Heart right ventricle (tissue), 16 donors: Measurements from ENCODE around the gene CD3E. TPM values are rescaled to one million over a fixed set of nuclear protein-coding genes. Genes with fewer than 3 reads are reported as not detected.

ENCODE experiments used
- ATAC-seq, 8 donors: fragments of 200-7000 bp; cut with Tn5 transposase; one replicate each; pipeline ENCODE4 v1.9.1; 2020; ENCODE audit warnings: mild to moderate bottlenecking in 8 of 8, moderate library complexity in 8 of 8, moderate number of reproducible peaks in 1 of 8
- DNase-seq, 2 donors: peaks; one replicate each; pipeline ENCODE4 v3.0.0-alpha.2; 2020
- H3K27ac ChIP-seq, 10 donors: fragments of 200-600 bp; sonication (generic) in 2 of 10; one replicate each; pipeline versions ENCODE4 v1.5.0 to v1.8.0; 2020 to 2022; ENCODE audit warnings: mild to moderate bottlenecking in 3 of 10
- H3K27me3 ChIP-seq, 7 donors: fragments of 200-600 bp; one replicate each; pipeline ENCODE4 v1.8.0; 2021 to 2022; ENCODE audit warnings: mild to moderate bottlenecking in 2 of 7
- H3K36me3 ChIP-seq, 9 donors: fragments of 200-600 bp; sonication (generic) in 1 of 9; one replicate each; pipeline versions ENCODE4 v1.5.0 to v1.8.0; 2020 to 2022; ENCODE audit warnings: mild to moderate bottlenecking in 2 of 9
- H3K4me1 ChIP-seq, 9 donors: fragments of 200-600 bp; sonication (generic) in 1 of 9; one replicate each; pipeline versions ENCODE4 v1.5.0 to v1.8.0; 2020 to 2022; ENCODE audit warnings: mild to moderate bottlenecking in 4 of 9
- H3K4me3 ChIP-seq, 10 donors: fragments of 200-600 bp; sonication (generic) in 2 of 10; one replicate each; pipeline versions ENCODE4 v1.5.0 to v1.8.0; 2020 to 2022; ENCODE audit warnings: mild to moderate bottlenecking in 7 of 10, moderate library complexity in 2 of 10
- H3K9me3 ChIP-seq, 11 donors: fragments of 200-600 bp in 10 of 11; sonication (generic) in 2 of 11; one replicate each; pipeline versions ENCODE4 v1.5.0 to v1.8.0; 2013 to 2022; ENCODE audit warnings: mild to moderate bottlenecking in 2 of 11, control low read depth in 1 of 11, moderate library complexity in 1 of 11
- CTCF ChIP-seq, 9 donors: fragments of 200-600 bp; sonication (generic) in 2 of 9; IDR thresholded peaks; one replicate each; pipeline versions ENCODE4 v1.5.0 to v1.8.0; 2021 to 2022; ENCODE audit warnings: antibody characterized with exemption in 9 of 9, mild to moderate bottlenecking in 5 of 9, moderate library complexity in 1 of 9
- WGBS, 2 donors: extraction: QIAGEN DNeasy Blood & Tissue Kit; methylation state at CpG; one replicate each; pipeline ENCODE4 v1.1.7; 2013; ENCODE audit warnings: inconsistent platforms in 1 of 2; 5-methylcytosine and 5-hydroxymethylcytosine counted together
- intact Hi-C, 10 donors: fragments of 100-400 bp; cut with DNase I; formaldehyde crosslinking; loops; one replicate each; pipeline versions ENCODE4 v1.11.1 to v1.14.2; 2022
- polyA plus RNA-seq, 2 donors: library from polyadenylated mRNA; stranded (reverse); fragments of 200-250 nt; gene quantifications; one replicate each; pipeline ENCODE4 v1.2.3, GENCODE V29; 2013
- total RNA-seq, 10 donors: library from RNA; stranded (reverse); fragmentation: NEBNext Ultra II Directional in 3 of 10; extraction: Animal tissue kit (Norgen Biotek cat#: 25700) in 3 of 10; gene quantifications; one replicate each; pipeline versions ENCODE4 v1.2.1 to v1.2.4, GENCODE V29; 2021 to 2023
- donor health status: Arrhythmogenic right ventricular cardiomyopathy.
- donor health status: ischemic (EF 13 %, LVEDD 7.1; RV severe dilation, severe dysfunction).
- donor health status: healthy with polysubstance abuse.
- donor health status: DM: no; HTN: yes; CAD: no.
- donor health status: DM: no; HTN: no; CAD: no.
- donor health status: ischemic (EF 25% LVEDD 6.9; RV normal size, moderate dysfunction).
- donor health status: ischemic (EF 25% LVEDD 5.7; RV mildly dilated, moderate dysfunction).
- donor health status: healthy.
- donor health status: DM: yes; HTN: yes; CAD: no.
- donor health status: Ischemic cardiomyopathy.
- donor health status: ischemic (EF 35%, LVEDD 5.7; RV mildly dilated, moderate dysfunction).
- donor health status: nonischemic (EF 11% LVEDD 7.7; RV severe dilation, severe dysfunction).
- donor health status: DM: yes; HTN: yes; CAD: no.
- donor health status: PGD.
- donor health status: ischemic (EF 29% LVEDD 5.4; RV normal size, mild dysfunction).
- donor health status: nonischemic (EF 23%, LVEDD 6.1; RV moderate dilation, normal function).

Gene CD3E
- total and polyA plus RNA-seq, 12 donors = 0.17 to 12.2 (median 0.59) TPM; not detected in 2

- H3K27me3 ChIP-seq = peaks cover 0 to 3% (median 0%) of the 10 kb centered on the region in 7 donors
- ATAC-seq = no peak
- 90% methylated on average over 1 of the region's 1 CpG for WGBS, 2 donors
- H3K36me3 ChIP-seq = no peaks in the 10 kb centered on the region
- no peaks in the 10 kb centered on the region for H3K4me1 ChIP-seq
- no peak for DNase-seq
- H3K4me3 ChIP-seq = no peak overlapping the region
- intact Hi-C loops = no loop called here
- no peak overlapping the region for H3K27ac ChIP-seq
- H3K9me3 ChIP-seq = peaks cover 0 to 3% (median 0%) of the 10 kb centered on the region in 11 donors
- TF ChIP-seq CTCF (IDR thresholded peaks at IDR 0.05) = no peak
Measured at GRCh38 chr11:118287006-118287405, 17.5 kb upstream of the CD3E start.

- intact Hi-C loops = no loop called here
- Histone ChIP-seq H3K27ac (no peak overlapping the region), H3K4me3 (no peak overlapping the region), H3K36me3 (no peaks in the 10 kb centered on the region), H3K9me3 (peaks cover 0 to 3% (median 0%) of the 10 kb centered on the region in 11 donors), H3K27me3 (peaks cover 0 to 6% (median 0%) of the 10 kb centered on the region in 7 donors), H3K4me1 (no peaks in the 10 kb centered on the region)
- no peak for TF ChIP-seq CTCF (IDR thresholded peaks at IDR 0.05)
- ATAC-seq (no peak), DNase-seq (no peak)
Measured at GRCh38 chr11:118289401-118289800, 15.1 kb upstream of the CD3E start.

- peaks cover 0 to 6% (median 0%) of the 10 kb centered on the region in 7 donors for H3K27me3 ChIP-seq
- H3K36me3 ChIP-seq = no peaks in the 10 kb centered on the region
- peak in 8 of 9 donors; percentile 11 to 64 (median 55) for TF ChIP-seq CTCF (IDR thresholded peaks at IDR 0.05)
- H3K27ac ChIP-seq = no peak overlapping the region
- H3K4me3 ChIP-seq = peak overlapping the region in 1 of 10 donors; percentile 8
- no peaks in the 10 kb centered on the region for H3K4me1 ChIP-seq
- intact Hi-C loops = loop anchor here (1.0 to 10.0 kb wide), 9 partner anchors 61 to 194 kb away; partner anchors contain the start of gene UBE4A (in 1 of the 10)
- DNase-seq = peak in 1 of 2 donors; percentile 22
- 19 to 25% methylated on average over 9 of the region's 9 CpGs for WGBS, 2 donors
- ATAC-seq = peak; percentile 55 to 83 (median 78)
- H3K9me3 ChIP-seq = no peaks in the 10 kb centered on the region
Measured at GRCh38 chr11:118290923-118291322, 13.6 kb upstream of the CD3E start.

- H3K9me3 ChIP-seq = no peaks in the 10 kb centered on the region
- no peaks in the 10 kb centered on the region for H3K4me1 ChIP-seq
- intact Hi-C loops = loop anchor here (1.0 to 10.0 kb wide), 9 partner anchors 61 to 193 kb away; partner anchors contain the start of gene UBE4A (in 1 of the 10)
- H3K27ac ChIP-seq = no peak overlapping the region
- H3K4me3 ChIP-seq = peak overlapping the region in 1 of 10 donors; percentile 8
- no peaks in the 10 kb centered on the region for H3K36me3 ChIP-seq
- TF ChIP-seq CTCF (IDR thresholded peaks at IDR 0.05) = no peak
- DNase-seq = no peak
- H3K27me3 ChIP-seq = peaks cover 0 to 6% (median 0%) of the 10 kb centered on the region in 7 donors
- 73 to 81% methylated on average over 9 of the region's 9 CpGs for WGBS, 2 donors
- ATAC-seq = no peak
Measured at GRCh38 chr11:118291477-118292135, 12.9 kb upstream of the CD3E start.
